Osteoblast (primary cell): ENCODE data around the gene CCT3. TPM values are rescaled to one million over a fixed set of nuclear protein-coding genes. Genes with fewer than 3 reads are reported as not detected.
"Not testable (repeated sequence)": the region's sequence is repeated elsewhere in the genome, so short reads cannot be mapped to it uniquely, and the experiment has no call there.

Experiments
- DNase-seq: peaks from one replicate; pipeline ENCODE4 v3.0.0; 2011; ENCODE audit warnings: low spot score, mixed read lengths; ENCODE audit not compliant: insufficient read length; ENCODE audit errors: missing footprints
- H2AFZ ChIP-seq: 2 replicates; pipeline ENCODE4 v1.6.0; 2011; ENCODE audit warnings: mild to moderate bottlenecking, low read length
- H3K27ac ChIP-seq: 2 replicates; pipeline ENCODE4 v1.5.1; 2011; ENCODE audit warnings: mild to moderate bottlenecking, low read depth, low read length, moderate library complexity
- H3K27me3 ChIP-seq: 2 replicates; pipeline ENCODE4 v1.6.0; 2012; ENCODE audit warnings: mild to moderate bottlenecking, control low read depth, inconsistent platforms, low read length, moderate library complexity; ENCODE audit not compliant: insufficient read depth
- H3K36me3 ChIP-seq: 2 replicates; pipeline ENCODE4 v1.5.1; 2011; ENCODE audit warnings: mild to moderate bottlenecking, low read length, control low read depth, moderate library complexity; ENCODE audit not compliant: insufficient read depth
- H3K4me1 ChIP-seq: 2 replicates; pipeline ENCODE4 v1.5.1; 2011; ENCODE audit warnings: mild to moderate bottlenecking, low read length, control low read depth, moderate library complexity; ENCODE audit not compliant: insufficient read depth
- H3K4me2 ChIP-seq: 2 replicates; pipeline ENCODE4 v1.6.0; 2011; ENCODE audit warnings: mild to moderate bottlenecking, low read length; ENCODE audit not compliant: insufficient read depth
- H3K4me3 ChIP-seq: fragments of 200-600 bp; sonication (generic); 3 replicates; pipeline ENCODE4 v1.5.1; 2012; ENCODE audit warnings: mild to moderate bottlenecking, low read length, inconsistent platforms; ENCODE audit not compliant: insufficient read depth
- H3K79me2 ChIP-seq: 2 replicates; pipeline ENCODE4 v1.6.0; 2012; ENCODE audit warnings: mild to moderate bottlenecking, low read length, control low read depth, inconsistent platforms; ENCODE audit not compliant: insufficient read depth
- H3K9me3 ChIP-seq: 2 replicates; pipeline ENCODE4 v1.5.1; 2011; ENCODE audit warnings: low read depth, low read length, control low read depth
- H4K20me1 ChIP-seq: 2 replicates; pipeline ENCODE4 v1.6.0; 2012; ENCODE audit warnings: mild to moderate bottlenecking, low read length, control low read depth; ENCODE audit not compliant: insufficient read depth
- CTCF ChIP-seq: IDR thresholded peaks from 2 replicates; pipeline ENCODE4 v1.5.1; 2011; ENCODE audit warnings: mild to moderate bottlenecking, low read depth, low read length, moderate library complexity; ENCODE audit errors: extremely low read depth
- total RNA-seq: library from RNA; depleted of rRNA; stranded (reverse); fragments of >200 nt; gene quantifications from 2 replicates; pipeline ENCODE4 v1.2.3, GENCODE V29; 2012

Gene CCT3
- total RNA-seq, 1 donor: 258 TPM

DNA sequence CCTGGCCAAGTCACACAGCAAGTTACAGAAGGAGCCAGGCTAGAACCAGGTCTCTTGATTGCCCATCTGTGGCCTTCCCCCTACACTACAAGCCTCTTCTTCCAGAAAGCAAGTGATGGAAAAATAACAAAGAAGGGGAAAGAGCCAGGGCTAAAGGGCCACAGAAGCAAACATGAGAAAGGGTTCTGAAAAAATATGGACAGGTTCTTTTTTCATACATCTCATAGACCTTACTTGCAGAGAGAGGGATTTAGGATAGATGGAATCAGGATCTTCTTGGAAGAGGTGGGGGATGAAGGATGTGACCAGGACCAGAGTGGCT lies 34.1 kb upstream of the CCT3 start:
- Histone ChIP-seq H3K4me2 (no peak overlapping the region), H3K27ac (no peak overlapping the region), H3K9me3 (no peaks in the 10 kb centered on the region), H4K20me1 (no peaks in the 10 kb centered on the region), H3K4me1 (peaks cover 10% of the 10 kb centered on the region), H3K79me2 (no peaks in the 10 kb centered on the region), H3K4me3 (no peak overlapping the region), H3K27me3 (peaks cover 36% of the 10 kb centered on the region), H2AFZ (no peak overlapping the region), H3K36me3 (no peaks in the 10 kb centered on the region)
- DNase-seq: no peak
- TF ChIP-seq CTCF: no peak

DNA sequence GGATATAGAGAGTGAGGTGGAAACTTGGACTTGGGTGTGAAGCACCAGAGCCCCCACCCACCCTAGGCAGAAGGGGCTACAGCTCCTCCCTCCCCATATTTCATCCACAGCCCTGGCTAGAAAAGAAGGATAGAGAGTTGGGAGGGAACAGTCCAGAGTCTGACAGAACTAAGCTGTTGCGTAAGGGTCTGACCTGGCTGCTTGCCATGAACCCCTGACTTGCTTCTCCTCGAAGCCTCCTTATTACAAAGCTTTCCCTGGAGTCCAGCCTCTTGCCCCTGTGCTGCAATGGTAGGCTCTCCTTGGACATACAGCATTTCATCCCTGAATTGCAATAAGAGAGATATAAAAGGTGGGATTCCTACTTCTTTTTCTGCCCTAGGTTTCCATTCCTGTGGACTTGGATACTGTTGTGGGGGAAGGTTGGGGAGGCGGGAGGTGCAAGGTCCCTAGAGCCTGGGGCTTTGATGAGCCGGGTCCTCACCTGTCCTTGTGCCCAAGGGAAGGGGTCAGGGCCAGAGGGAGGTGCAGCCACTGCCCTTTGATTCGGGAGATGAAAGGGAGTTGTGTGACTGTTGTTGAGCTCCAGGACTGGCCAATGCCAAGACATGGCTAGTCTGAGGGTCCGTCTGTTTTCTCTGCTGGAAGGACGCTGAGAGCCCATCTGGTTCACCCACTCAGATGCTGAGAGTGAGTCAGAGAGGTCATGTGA lies 33.6 kb upstream of the CCT3 start:
- Histone ChIP-seq H3K36me3 (no peaks in the 10 kb centered on the region), H4K20me1 (no peaks in the 10 kb centered on the region), H3K4me3 (no peak overlapping the region), H2AFZ (no peak overlapping the region), H3K4me2 (no peak overlapping the region), H3K27me3 (peaks cover 37% of the 10 kb centered on the region), H3K4me1 (peaks cover 10% of the 10 kb centered on the region), H3K9me3 (no peaks in the 10 kb centered on the region), H3K27ac (no peak overlapping the region), H3K79me2 (no peaks in the 10 kb centered on the region)
- no peak for TF ChIP-seq CTCF
- peak; percentile 91 for DNase-seq

- H4K20me1 ChIP-seq, DNase-seq, H3K4me3 ChIP-seq, H3K79me2 ChIP-seq, H3K36me3 ChIP-seq, H3K9me3 ChIP-seq, H2AFZ ChIP-seq, H3K27ac ChIP-seq: not testable (repeated sequence)
- H3K4me1 ChIP-seq: peaks cover 10% of the 10 kb centered on the region
- H3K27me3 ChIP-seq: peaks cover 40% of the 10 kb centered on the region
- peak overlapping the region; percentile 74 for H3K4me2 ChIP-seq
These were observed 31.7 kb upstream of the CCT3 start for GRCh38 chr1:156369685-156370286.

- H3K27me3 ChIP-seq: peaks cover 40% of the 10 kb centered on the region
These were observed 31.0 kb upstream of the CCT3 start, which contains the start of gene RHBG for GRCh38 chr1:156368889-156369684. TSS of gene RHBG (plus strand) at chr1:156369211. CDS start at chr1:156369250, 39 bp downstream.

More at GRCh38 chr1:156368889-156369684, 31.0 kb upstream of the CCT3 start, which contains the start of gene RHBG:
- Histone ChIP-seq H3K79me2 (no peaks in the 10 kb centered on the region), H3K4me1 (peaks cover 10% of the 10 kb centered on the region), H4K20me1 (no peaks in the 10 kb centered on the region), H3K9me3 (no peaks in the 10 kb centered on the region), H2AFZ (peak within 1 kb of the TSS; percentile 50), H3K4me3 (peak within 1 kb of the TSS; percentile 66), H3K27ac (no peak within 1 kb of the TSS), H3K36me3 (no peaks in the 10 kb centered on the region), H3K4me2 (peak within 1 kb of the TSS; percentile 74)
- DNase-seq: no peak
- no peak for TF ChIP-seq CTCF
